ENCODE data around the gene EIF4G2.

EIF4G2 gene

DNA sequence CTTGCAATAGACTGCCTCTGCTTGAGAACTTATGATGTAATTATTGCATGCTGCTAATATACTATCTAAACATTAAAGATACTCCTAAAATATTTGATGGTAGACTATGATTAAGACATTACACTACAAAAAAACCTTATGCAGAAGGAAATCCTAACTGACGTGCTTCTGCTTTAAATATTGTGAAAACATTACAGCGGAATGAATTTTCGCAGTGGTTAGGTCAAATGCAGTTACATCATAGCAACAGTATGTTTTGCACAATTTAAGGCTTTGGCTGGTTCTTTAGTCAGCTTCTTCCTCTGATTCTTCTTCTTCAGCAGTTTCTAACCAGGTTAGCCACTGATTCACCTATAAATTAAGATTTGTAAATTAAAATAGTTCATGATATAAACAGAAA, 11.2 kb downstream of the EIF4G2 start:
- DNase-seq (ENCODE audit: low spot score), result no peak

DNA sequence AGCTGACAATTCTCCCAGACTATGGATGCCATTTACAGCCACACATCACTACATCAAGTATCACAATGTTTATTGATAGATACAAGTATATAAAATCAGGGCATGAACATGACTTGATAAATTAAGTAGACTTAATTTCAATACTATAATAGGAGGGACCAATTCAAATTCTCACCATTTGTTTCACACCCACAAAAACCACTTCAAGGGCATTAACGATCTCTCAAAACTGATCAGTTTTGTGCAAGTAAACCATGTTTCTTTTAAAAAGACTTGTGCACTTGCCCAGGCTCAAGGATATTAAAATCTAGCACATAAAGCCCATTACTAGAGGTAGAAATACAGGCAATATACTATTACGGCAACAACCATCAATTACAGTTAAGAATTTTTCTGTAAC, 11.7 kb downstream of the EIF4G2 start:
- TF ChIP-seq, protein P1, sequence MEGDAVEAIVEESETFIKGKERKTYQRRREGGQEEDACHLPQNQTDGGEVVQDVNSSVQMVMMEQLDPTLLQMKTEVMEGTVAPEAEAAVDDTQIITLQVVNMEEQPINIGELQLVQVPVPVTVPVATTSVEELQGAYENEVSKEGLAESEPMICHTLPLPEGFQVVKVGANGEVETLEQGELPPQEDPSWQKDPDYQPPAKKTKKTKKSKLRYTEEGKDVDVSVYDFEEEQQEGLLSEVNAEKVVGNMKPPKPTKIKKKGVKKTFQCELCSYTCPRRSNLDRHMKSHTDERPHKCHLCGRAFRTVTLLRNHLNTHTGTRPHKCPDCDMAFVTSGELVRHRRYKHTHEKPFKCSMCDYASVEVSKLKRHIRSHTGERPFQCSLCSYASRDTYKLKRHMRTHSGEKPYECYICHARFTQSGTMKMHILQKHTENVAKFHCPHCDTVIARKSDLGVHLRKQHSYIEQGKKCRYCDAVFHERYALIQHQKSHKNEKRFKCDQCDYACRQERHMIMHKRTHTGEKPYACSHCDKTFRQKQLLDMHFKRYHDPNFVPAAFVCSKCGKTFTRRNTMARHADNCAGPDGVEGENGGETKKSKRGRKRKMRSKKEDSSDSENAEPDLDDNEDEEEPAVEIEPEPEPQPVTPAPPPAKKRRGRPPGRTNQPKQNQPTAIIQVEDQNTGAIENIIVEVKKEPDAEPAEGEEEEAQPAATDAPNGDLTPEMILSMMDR (IDR thresholded peaks at IDR 0.05; ENCODE audit: extremely low read depth, missing control alignments), result no peak
- no peak for DNase-seq (ENCODE audit: low spot score)

More for the DNA sequence above, 11.2 kb downstream of the EIF4G2 start:
- TF ChIP-seq, protein P1 (IDR thresholded peaks at IDR 0.05; ENCODE audit: extremely low read depth, missing control alignments), result no peak

DNA sequence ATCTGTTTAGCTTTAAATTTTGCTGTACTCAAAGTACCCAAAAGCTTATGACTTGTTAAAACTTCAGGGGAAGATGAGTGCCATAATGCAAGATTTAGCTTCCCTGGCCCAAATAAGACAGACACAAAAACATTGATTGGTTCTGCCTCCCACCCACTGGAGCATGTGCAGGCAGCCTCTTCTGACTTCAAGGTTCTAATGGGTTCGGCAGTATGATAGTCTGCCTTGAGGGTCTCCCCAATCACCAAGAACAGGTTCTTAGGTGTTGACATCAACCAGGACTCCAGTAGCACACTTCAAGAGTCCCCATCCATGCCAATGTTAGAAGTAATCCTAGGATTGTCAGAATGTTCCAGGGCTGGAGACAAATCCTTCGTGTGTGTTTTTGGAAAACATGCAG, 12.5 kb downstream of the EIF4G2 start:
- TF ChIP-seq, protein P1 (IDR thresholded peaks at IDR 0.05; ENCODE audit: extremely low read depth, missing control alignments), result no peak
- DNase-seq (ENCODE audit: low spot score), result no peak

DNA sequence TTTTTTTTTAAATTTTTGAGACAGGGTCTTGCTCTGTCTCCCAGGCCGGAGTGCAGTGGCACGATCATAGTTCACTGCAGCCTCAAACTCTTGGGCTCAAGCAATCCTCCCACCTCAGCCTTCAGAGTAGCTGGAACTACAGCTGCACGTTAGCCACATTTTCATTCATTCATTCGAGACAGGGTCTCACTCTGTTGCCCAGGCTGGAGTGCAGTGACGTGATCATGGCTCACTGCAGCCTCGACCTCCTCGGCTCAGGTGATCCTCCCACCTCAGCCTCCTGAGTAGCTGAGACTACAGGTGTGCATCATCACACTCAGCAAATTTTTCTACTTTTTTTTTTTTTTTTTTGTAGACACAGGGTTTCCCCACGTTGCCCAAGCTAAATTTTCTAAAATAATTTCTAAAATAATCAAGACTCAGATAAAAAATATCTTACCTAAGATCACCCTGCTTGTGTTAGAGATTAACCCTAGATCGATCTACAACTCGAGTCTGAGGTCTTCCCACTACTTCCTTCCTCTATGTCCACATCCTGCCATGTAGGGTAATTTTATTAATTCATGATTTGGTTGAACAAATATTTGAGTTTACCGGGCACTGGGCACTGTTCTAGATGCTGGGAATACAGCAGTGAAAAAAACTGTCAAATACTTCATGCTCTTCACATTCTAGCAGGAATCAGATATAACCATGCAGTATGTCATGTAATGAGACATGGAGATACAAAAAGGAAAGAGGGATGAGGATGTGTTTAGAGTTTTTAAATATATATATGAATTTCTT, 15.1 kb downstream of the EIF4G2 start:
- TF ChIP-seq, protein P1 (IDR thresholded peaks at IDR 0.05; ENCODE audit: extremely low read depth, missing control alignments), result no peak
- DNase-seq (ENCODE audit: low spot score), result no peak

DNA sequence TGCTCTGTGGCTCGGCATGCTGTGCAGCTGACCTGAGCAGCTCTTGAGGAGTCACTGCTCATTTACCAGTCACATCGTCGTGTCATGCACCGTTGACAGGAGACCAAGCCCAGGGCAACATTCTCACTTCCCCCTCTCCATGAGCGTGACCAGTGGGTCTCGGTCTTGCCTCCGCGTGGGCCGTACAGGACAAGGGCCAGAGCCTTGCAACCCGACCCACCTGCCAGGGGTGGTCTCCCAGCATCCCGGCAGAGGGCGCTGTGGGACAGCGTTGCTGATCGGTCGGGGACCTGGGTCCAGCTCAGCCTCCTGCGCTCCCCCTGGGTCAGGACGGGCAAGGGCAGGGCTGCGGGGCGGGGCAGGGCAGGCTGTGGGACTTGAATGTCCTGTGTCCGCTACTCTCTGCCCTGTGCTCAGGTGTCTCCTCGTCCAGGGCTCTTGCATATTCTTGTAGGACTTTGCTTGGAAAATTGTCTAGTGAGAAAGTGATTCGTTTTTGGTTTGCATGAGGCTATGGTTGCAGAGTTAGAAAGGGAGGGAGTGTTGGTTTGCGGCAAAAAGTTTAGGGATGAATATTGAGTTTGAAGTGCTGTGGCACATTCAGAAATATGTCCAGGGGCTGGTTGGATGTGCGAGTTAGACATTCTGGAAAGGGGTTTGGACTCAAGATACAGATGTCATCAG, 16.2 kb downstream of the EIF4G2 start:
- DNase-seq (ENCODE audit: low spot score), result peak; percentile 81
- TF ChIP-seq, protein P1 (IDR thresholded peaks at IDR 0.05; ENCODE audit: extremely low read depth, missing control alignments), result peak; percentile 97

DNA sequence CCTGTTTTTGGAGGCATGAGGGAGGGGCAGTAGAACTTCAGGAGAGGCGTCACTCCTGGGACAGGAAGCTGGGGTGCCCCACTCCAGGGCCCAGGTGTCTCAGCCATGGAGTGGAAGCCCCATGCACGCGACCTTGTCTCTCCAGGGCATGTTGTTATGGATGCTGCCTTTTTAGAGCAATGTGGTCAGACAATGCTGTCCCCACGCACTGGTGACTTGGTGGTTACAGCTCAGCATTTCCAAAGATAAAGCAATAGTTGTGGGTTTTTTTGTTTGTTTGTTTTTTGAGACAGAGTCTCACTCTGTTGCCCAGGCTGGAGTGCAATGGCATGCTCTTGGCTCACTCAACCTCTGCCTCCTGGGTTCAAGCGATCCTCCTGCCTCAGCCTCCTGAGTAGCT, 22.3 kb downstream of the EIF4G2 start:
- TF ChIP-seq, protein P1 (IDR thresholded peaks at IDR 0.05; ENCODE audit: extremely low read depth, missing control alignments), result no peak
- no peak for DNase-seq (ENCODE audit: low spot score)

DNA sequence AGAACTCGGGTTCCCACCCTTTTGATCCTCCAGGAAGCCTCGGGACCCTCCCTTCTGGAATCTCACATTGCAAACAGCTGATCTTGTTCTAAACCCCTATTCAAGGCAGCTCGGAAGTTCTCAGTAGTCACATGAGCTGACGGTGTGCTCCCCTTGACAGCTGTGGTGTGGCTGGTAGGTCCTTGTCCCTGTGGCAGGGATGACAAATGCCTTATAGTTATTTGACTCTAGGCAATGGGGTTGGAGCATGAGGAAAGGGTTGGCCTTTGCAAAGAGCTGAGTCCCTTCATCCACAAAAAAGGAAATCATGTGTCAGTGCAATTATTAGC, 23.6 kb downstream of the EIF4G2 start:
- DNase-seq (ENCODE audit: low spot score), result no peak
- TF ChIP-seq, protein P1 (IDR thresholded peaks at IDR 0.05; ENCODE audit: extremely low read depth, missing control alignments), result no peak
